KG1 (cell line): ENCODE results near the gene WASF3.

ENCODE experiments used
- DNase-seq: peaks from one replicate; lab custom pipeline; 2025; lab: John Stamatoyannopoulos, UW

Gene WASF3

DNA sequence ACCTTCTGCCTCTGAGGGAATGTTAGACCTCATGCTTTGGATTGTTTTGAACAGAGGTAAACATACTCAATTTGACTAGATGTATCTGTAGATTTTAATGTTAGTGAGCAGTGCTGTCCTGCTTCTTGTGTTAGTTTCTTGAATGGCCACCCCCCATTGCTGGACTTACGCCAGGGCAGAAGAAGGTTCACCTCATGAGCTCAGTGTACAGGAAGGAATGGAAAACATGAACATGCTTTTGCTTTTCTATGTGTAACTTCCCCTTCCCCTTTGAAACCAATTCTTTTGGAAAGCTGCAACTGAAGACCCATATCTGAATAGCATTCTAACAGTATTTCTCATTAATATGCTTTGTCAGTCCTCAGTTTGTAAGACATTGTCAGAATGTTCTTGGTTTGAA, 32.3 kb downstream of the WASF3 start:
- no peak for DNase-seq

DNA sequence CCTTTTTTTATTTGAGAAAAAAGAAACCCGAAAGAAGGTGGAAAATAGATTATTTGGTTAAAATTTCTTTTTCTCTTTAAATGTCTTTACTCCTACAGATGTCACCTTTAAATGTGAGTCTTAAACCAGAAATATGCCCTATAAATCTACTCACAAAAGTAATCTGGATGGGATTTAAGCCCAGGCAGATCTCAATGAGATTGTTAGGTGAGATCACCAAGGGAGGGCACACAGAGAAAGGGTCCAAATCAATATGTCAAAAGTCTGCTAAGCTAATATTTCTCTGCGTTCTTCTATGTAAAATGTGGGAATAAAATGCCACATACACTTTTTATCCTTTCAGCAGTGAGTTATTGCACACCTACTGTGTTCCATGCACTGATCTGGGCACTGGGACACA, 32.9 kb downstream of the WASF3 start:
- no peak for DNase-seq

DNA sequence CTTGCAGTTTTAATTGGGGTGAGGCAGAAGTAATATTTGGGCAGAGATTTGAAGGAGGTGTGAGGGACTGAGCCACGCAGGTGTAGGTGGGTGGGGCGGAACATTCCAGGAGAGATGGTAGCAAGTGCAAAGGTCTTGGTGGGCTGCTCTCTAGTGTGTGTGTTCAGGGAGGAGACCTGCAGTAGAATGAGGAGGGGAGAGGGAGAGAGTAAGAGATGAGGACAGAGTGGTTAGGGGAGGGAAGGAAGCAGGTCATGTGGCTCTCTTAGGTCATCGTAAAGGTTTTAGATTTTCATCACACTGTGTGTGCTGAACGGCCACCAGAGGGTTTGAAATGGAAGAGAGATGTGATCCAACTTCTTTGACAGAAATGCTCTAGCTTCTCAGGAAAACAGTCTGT, 33.5 kb downstream of the WASF3 start:
- DNase-seq = no peak

DNA sequence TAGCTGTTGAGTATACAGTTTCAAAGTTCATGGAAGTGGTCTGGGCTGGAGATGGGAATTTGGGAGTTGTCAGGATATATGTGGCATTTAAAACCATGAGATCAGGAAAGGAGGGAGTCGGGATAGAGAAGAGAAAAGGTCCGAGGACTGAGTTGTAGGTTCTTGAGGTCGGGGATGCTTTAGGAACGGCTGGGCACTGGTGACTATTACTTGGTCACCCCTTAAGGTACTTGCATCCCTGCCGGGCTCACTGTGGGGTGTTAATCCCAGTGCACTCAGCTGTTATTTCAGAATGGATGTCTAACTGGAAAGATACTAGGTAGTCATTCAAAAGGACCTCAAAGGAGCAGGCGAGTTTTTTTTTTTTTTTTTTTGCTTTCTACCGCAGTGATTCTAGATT, 34.2 kb downstream of the WASF3 start:
- no peak for DNase-seq

DNA sequence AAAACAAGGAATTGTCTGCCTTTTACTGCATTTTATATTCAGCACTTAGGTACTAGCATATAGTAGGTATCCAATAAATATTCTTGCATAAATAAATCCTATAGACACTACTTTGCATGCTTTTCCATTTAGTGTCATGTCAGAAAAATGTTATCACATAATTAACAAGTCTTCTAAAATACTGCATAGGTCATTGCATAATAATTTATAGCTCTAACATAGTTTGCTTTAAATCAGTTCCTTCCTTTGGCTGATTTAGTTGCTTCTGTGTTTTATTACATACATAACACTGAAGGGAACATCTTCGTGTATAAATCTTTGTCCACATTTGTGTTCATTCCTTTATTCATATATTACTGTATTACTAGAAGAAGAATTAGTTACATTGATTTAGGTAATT, 36.2 kb downstream of the WASF3 start:
- DNase-seq = no peak

DNA sequence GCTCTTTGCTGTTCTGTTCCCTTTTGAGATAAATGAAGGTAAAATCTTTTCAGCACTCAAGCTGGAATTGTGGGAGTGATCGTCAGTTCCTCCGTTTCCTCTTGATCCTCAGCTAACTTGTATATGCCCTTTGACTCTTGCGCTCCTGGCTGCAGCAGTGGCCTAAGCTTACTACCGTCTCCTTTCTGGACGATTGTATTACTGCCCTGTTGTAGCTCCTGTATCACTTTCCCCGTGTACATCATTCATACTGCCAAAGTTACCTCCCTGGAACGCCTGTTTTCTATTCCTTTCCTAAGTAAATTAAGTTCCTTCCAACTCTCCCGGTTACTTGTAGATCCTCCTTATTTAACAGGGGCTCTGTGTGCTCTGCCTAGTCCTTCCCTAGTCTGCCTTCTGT, 36.9 kb downstream of the WASF3 start:
- no peak for DNase-seq

DNA sequence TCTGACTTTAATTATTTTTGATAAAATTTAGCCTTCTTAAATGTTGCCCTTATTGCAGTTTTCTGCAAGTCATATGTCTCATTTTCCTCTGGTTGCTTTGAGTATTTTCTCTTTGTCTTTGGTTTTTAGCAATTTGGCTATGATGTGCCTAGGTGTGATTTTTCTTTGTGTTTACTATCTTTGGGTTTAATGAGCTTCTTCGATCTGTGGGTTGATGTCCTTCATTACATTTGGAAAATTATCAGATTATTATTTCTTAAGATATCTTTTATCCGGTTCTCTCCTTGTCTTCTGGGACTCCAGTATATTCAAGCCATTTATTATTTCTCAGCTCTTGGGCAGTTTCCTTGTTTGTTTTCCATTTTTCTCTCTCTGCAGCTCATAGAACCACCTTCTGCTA, 39.0 kb downstream of the WASF3 start:
- DNase-seq = no peak

DNA sequence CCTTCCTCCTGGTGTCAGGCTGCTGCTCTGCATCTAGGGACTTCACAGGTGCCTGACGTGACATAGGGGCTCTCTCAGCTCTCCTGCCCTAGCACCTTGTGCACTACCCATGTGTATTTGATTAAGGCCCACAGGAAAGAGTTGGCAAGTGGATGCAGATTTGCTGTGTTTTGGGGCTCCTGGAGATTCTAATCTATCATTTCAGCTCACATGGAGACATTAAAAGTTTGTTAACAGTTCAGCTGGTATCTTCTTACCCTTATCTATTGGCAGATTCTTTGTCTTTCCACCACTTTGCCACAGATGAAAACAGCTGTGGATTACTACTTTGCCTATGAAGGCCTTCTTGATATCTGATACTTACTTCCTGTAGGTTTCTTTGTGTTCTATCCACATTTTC, 41.9 kb downstream of the WASF3 start:
- no peak for DNase-seq

DNA sequence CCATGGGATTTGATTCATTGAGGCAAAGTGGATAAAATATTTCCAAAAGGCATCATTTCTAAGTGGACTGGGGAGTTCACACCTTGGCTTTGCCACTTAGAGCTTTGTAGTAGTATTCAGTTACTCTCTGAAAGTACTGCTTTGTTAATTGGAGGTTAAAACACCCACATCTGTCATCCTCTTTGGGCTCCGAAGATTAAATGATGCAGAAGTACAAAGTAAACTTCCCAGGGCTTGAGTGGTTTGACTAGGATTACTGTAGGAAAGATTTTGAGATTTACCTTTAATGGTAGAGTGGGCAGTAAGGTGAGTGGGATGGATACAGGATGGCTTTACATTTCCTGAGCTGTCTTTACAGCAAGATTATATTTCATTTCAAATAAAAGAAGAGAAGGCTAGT, 42.4 kb downstream of the WASF3 start:
- no peak for DNase-seq

DNA sequence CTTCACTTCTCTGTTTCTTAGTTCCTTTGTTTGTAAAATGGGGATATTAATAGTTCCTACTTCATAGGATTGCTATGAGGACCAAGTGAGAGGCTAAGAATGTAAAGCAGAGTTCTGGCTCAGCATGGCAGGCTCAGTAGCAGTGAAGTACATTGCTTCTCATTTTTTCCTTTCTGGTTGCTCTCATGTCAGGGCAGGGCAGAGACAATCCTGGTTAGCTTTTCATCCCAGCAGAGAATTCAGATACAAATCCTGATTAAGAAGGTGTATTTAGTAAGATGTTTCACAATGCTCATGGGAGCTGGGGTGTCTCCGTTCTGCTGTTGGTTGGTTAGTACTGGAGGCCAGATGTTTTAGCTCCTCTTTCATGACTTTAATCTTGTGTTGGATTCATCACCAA, 42.9 kb downstream of the WASF3 start:
- no peak for DNase-seq

DNA sequence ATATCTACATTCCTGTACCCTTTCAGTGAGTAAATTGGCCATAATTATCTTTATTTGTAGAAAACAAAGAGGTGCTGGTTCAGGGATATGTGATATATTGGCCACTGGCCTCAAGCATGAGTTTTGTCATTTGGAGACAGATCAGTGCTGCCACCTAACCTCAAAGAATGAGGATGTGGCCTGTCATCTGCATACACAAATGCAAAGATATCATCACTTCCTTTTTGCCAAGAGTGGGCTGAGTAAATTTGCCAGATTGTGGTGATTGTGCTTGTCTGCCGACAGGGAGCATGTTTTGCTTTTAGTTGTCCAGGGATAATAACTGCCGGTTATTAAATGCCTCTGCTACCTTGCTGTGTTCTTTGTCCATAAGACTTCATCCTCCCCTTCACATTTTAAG, 44.2 kb downstream of the WASF3 start:
- peak; percentile 50 for DNase-seq

DNA sequence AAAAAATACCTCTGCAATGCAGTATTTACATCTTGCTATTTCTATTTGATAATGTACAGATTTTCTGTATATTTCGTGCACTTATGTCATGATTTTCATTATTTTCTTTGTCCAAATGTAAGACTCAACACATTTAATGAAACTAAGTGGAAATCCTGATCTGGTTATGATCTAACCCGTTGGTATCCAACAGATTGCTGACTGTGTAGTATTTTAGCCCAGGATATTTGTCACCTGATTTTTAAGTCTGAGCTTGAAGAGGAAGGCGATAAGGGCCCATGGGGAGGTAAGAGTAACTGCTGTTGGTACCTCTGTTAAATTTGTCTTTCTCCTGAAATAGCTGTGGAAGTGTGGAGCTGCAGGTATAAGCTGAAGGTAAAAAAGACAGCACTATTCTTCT, 45.3 kb downstream of the WASF3 start:
- no peak for DNase-seq

DNA sequence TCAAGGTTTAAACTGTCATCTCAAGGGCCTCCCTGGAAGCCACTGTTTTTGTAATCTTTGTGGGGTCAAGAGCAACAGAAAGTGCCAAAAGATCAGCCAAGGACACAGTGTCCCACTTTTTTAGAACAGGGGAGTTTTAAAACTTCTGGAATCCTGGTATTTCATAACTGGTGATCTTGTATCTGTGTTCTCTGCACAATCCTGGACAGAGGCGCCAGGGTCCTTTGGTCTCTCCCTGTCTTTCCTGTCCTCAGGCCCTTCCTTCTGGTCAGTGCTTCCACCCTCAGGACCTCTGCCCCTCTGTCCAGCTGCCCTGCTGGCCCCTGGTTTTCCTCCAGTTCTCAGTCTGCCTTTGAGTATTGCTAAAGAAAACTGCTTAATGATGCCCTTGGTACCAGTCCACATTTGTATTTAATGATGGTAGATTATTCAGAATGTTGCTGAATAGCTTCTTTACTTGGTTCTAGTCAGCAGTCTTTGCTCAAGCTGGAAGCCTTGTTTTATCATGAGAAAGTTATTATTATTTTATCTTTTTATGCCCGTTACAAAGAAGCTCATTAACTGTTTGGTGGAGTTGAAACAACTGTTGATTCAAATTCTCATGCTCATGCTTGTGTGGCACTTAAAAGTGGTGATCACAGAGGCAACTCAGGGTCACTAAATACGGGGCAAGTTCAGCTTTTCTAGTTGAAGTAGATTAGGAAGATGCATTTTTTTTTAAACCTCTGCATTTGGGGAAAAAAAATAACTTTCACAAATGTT, 47.5 kb downstream of the WASF3 start:
- no peak for DNase-seq

DNA sequence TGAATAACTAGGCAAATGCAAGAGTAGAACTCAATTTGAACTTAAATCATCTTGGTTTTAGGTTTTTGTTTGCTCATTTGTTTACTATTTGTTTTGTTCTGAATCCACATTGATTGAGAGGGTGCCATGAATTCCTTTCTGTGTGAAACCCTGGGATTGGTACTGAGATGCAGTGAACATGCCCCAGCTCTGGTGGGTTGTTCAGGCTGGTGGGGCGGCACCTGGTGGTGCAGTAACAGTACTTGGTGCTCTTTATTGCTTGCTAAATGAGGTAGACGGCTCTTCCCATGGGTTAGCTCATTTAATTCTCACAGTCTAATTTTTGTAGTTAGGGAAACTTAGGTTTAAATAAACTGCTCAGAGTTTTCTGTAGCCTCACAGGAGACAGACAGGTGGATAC, 48.4 kb downstream of the WASF3 start:
- DNase-seq = no peak

DNA sequence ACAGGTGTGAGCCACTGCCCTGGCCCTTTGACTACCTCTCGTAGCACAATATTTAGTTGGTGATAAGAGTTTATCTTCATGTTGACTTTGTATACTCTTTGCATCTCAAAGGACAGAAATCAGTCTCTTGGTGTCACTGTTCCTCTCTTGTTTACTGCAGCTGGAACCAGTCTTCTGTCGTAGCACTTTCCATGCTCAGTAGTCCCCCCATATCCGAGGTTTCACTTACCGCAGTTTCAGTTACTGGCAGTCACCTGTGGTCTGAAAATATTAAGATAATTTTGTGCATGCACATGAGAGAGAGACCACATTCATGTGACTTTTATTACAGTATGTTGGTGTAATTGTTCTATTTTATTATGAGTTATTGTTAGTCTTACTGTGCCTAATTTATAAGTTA, 49.1 kb downstream of the WASF3 start:
- no peak for DNase-seq

DNA sequence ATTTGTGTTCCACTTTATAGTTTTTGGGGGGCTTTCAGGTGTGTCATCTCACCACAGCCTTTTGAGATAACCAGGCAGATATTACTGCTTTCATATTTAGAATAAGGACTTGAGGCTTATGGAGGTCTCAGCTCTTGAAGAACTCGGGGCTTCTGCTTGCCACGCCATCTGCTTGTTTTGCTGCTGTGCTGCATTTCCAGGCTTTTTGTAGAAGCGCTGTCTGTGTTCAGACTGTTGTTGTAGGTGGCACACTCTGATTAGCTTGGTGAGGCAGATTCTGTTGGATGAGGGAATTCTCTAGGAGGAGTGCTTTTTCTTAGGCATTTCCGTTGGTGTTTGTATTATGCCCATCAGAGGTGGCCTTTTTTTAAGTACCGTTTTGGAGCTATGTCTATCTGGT, 57.2 kb downstream of the WASF3 start:
- no peak for DNase-seq

DNA sequence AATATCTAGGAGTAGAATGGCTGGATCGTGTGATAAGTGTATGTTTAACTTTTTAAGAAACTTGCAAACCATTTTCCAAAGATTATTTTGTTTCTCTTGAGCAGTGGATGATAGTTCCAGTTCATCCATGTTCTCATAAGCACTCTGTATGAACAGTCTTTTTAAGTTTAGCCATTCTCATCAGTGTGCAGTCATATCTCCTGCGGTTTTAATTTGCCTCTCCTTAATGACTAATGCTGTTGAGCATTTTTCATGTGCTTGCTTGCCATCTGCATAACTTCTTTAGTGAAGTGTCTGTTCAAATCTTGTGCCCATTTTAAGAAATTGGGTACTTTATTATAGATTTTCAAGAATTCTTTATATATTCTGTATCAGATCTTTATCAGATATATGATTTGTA, 58.6 kb downstream of the WASF3 start:
- no peak for DNase-seq

DNA sequence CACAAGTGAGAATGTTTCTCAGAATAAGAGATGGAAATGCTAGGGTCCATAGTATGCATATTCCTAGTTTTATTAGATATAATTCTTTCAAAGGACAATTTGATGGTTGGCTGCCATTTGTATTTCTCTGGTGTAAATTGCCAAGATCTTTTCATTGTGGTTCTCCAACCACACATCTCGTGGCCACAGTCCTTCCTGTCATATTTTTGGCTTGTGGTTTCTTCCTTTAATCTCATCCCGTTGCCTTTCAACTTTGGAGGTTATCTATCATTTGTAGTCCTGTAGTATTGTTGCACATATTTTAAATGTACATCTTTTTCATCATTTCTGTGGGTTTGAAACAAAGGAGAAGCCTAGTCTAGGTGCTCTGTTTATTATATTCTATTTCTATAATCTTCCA, 61.2 kb downstream of the WASF3 start:
- DNase-seq = peak; percentile 7

DNA sequence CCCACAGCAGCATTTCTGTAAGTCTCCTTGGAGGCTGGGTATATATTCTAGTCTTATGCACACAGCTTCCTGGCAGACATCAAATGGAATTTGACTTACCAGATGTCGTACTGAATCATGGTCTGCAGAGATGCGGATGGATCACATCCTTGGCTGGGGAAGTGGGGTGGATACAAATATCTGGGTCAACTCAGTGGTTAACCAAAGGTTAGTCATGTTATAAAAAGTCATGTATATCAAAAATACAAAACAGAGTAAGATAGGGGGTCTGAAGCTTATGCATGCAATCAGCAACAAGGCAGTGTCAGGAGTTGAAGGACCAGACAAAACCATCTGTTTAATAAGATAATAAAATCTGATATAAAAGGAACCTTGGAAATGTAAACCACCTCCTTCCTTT, 61.9 kb downstream of the WASF3 start:
- DNase-seq = no peak

DNA sequence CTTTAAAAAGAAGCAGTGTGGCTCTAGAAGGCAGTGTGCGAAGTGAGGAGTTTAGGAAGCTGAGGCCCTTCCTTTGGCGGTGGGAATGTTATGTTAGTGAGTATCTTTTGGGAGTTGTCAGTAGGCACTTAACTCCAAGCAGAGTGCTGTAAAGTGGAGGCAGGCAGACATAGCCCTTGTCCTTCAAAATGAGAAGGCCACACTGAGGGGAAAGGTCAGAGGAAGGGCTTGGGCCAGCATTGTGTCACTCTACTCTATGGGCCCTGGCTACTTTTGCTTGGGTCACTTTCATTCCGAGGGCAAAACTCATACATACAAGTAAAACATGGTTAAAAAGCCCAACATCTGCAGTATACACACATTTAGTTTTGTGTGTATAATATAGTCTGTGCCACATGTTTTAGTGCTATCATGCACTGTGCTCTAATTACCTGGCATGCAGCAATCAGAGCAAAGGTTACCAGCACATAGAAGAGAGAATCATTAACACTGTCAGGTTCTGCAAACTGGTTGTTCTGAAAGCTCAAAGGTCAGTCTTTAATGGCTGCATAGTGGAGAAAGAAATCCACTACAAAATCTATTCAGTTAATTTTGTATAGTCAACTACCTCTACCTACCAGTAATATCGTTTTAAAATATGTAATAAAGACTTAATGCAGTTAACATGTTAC, 64.4 kb downstream of the WASF3 start:
- DNase-seq = no peak

DNA sequence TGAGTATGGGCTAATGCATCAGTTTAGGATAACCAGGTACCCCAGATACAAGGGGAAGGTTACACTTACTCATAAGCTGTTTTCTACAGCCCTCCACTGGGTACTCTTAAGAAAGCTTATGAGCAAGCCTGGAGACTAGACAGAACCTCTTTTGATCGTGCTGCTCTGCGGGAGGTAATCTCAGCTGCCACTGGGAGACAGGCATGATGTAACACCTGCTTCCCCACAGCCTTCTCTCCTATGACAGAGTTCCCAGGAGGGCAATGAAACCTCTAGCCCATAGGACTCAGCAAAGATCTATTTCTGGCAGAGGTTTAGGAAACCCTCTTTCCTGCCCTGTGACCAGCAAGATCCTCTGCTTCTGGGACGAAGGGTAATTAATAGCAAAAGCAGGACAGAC, 65.6 kb downstream of the WASF3 start:
- no peak for DNase-seq

DNA sequence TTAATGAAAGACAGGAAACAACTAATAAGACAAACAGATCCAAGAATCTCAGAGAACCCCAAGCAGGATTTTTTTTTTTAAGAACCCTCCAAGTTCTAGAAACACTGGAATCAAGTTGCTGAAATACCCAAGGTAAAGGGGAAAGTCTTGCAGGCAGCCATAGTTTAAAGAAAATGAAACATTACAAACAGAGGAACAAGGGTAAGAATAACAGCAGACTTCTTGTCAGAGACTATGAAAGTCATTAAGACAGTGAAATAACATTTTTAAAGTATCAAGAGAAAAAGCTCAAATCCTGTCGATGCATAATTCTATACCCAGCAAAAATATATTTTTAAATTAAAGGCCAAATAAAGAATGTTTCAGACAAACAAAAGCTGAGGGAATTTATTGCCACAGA, 67.1 kb downstream of the WASF3 start:
- no peak for DNase-seq

DNA sequence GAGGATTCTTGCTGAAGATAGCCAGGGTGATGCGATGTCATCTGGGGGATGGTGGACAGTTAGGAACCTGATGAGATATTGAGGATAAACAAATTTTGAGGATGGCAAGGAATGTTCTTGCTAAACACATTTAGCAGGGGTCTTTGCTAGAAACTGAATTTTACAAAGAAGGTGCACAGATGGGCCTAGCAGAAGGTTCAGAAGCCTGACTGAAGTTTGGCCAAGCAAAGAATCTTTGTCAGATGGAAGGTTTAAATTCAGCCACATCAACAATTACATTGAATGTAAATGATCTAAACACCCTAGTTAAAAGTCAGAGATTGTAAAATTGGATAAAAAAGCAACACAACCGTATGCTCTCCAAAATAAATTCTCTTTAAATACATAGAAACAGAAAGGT, 68.8 kb downstream of the WASF3 start:
- no peak for DNase-seq

DNA sequence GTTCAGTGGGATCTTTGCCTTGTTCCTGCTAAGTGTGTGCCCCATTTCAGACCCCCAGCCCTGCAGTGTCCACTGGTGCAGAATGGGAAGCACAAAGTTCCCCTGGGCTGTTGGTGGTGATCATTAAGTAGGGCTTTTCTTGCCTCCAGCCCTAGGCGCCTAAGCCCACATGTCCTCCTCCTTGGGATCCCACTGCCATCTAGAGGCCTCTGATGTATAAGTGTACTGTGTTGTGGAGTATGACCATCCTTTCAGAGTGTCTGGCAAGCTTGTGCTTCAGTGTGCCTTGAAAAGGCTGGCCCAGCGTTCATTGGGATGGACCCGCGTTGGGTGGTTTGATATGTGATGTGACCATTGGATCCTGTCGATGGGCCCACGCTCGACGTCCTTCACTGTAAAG, 71.2 kb downstream of the WASF3 start:
- no peak for DNase-seq
